ENCODE results near the gene MYF5. TPM values are rescaled to one million over a fixed set of nuclear protein-coding genes. Genes with fewer than 3 reads are reported as not detected.

MYF5 gene
- total and polyA plus RNA-seq, 2 of the 13 experiments (the other 11 are each of a cell fraction or from before 2014, with no cell fraction given): not detected

GRCh38 chr12:80766210-80766609, 49.5 kb downstream of the MYF5 start:
- peaks cover 11% of the 10 kb centered on the region for H3K4me1 ChIP-seq (ENCODE audit: insufficient read depth, low read length)
- H3K27ac ChIP-seq (ENCODE audit: extremely low read length, insufficient read depth, low read length): no peak overlapping the region
- H2AFZ ChIP-seq (ENCODE audit: low read length): no peak overlapping the region
- H3K27me3 ChIP-seq (ENCODE audit: control insufficient read depth in 1 of 2, insufficient read depth in 2 of 2, low read length in 2 of 2): no peaks in the 10 kb centered on the region
- in situ Hi-C loops (cut with HindIII; ENCODE audit: extremely low pct_ligation_motif_present, low pct_unique_long_range_greater_than_20kb): no loop called here
- H3K4me2 ChIP-seq (ENCODE audit: low read depth, low read length): no peak overlapping the region
- intact Hi-C loops (cut with micrococcal nuclease; ENCODE audit: unreplicated experiment): loop anchor here (10.0 kb wide), 1 partner anchor 131 kb away; no protein-coding TSS in a partner anchor
- TF ChIP-seq, protein P1, sequence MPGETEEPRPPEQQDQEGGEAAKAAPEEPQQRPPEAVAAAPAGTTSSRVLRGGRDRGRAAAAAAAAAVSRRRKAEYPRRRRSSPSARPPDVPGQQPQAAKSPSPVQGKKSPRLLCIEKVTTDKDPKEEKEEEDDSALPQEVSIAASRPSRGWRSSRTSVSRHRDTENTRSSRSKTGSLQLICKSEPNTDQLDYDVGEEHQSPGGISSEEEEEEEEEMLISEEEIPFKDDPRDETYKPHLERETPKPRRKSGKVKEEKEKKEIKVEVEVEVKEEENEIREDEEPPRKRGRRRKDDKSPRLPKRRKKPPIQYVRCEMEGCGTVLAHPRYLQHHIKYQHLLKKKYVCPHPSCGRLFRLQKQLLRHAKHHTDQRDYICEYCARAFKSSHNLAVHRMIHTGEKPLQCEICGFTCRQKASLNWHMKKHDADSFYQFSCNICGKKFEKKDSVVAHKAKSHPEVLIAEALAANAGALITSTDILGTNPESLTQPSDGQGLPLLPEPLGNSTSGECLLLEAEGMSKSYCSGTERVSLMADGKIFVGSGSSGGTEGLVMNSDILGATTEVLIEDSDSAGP (CRISPR knock-in tag; IDR thresholded peaks at IDR 0.05; ENCODE audit: borderline replicate concordance): no peak
- TF ChIP-seq ZNF678 (CRISPR knock-in tag; IDR thresholded peaks at IDR 0.05): no peak
- no peak for TF ChIP-seq ZNF282 (IDR thresholded peaks at IDR 0.05; ENCODE audit: partially characterized antibody)
- no peak for TF ChIP-seq MED13 (CRISPR knock-in tag; IDR thresholded peaks at IDR 0.05)
- no peak for TF ChIP-seq HIVEP1 (CRISPR knock-in tag; IDR thresholded peaks at IDR 0.05)
- TF ChIP-seq, protein P2, sequence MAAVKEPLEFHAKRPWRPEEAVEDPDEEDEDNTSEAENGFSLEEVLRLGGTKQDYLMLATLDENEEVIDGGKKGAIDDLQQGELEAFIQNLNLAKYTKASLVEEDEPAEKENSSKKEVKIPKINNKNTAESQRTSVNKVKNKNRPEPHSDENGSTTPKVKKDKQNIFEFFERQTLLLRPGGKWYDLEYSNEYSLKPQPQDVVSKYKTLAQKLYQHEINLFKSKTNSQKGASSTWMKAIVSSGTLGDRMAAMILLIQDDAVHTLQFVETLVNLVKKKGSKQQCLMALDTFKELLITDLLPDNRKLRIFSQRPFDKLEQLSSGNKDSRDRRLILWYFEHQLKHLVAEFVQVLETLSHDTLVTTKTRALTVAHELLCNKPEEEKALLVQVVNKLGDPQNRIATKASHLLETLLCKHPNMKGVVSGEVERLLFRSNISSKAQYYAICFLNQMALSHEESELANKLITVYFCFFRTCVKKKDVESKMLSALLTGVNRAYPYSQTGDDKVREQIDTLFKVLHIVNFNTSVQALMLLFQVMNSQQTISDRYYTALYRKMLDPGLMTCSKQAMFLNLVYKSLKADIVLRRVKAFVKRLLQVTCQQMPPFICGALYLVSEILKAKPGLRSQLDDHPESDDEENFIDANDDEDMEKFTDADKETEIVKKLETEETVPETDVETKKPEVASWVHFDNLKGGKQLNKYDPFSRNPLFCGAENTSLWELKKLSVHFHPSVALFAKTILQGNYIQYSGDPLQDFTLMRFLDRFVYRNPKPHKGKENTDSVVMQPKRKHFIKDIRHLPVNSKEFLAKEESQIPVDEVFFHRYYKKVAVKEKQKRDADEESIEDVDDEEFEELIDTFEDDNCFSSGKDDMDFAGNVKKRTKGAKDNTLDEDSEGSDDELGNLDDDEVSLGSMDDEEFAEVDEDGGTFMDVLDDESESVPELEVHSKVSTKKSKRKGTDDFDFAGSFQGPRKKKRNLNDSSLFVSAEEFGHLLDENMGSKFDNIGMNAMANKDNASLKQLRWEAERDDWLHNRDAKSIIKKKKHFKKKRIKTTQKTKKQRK (IDR thresholded peaks at IDR 0.05; ENCODE audit: low read length): no peak
- TF ChIP-seq ZNF44 (CRISPR knock-in tag; IDR thresholded peaks at IDR 0.05): no peak
- no peak for TF ChIP-seq KLF13 (CRISPR knock-in tag; IDR thresholded peaks at IDR 0.05)
- H3K4me3 ChIP-seq (replicated peaks in 1 of 3; ENCODE audit: insufficient read depth in 1 of 3, low read depth in 2 of 3, low read length in 3 of 3): no peak overlapping the region
- POLR2A ChIA-PET: no interaction called here
- DNase-seq (ENCODE audit: low spot score) (no peak), FAIRE-seq (no peak), ATAC-seq (no peak)
- H4K20me1 ChIP-seq (ENCODE audit: insufficient read depth, low read length): no peaks in the 10 kb centered on the region
- no peaks in the 10 kb centered on the region for H3K9me3 ChIP-seq (ENCODE audit: low read length)
- no TSS peak for BruUV-seq (replicated peaks)
- WGBS (ENCODE audit: low lambda C conversion rate): 0% methylated on average over 1 of the region's 1 CpG
- H3K79me2 ChIP-seq (ENCODE audit: insufficient read depth, low read length): no peaks in the 10 kb centered on the region
- no peaks in the 10 kb centered on the region for H3K36me3 ChIP-seq (replicated peaks in 1 of 2; ENCODE audit: control insufficient read depth in 1 of 2, insufficient read depth in 2 of 2, low read length in 2 of 2)
- no peak overlapping the region for H3K9ac ChIP-seq (ENCODE audit: insufficient read depth, low read depth, low read length)
- CTCF ChIA-PET (ENCODE audit: low intra/inter-chr PET ratio, low total read pairs): no interaction called here
